Mononuclear cell (primary cell): Measurements from ENCODE around the gene ST6GALNAC1. TPM values are rescaled to one million over a fixed set of nuclear protein-coding genes. Genes with fewer than 3 reads are reported as not detected.

Experiments
- H3K27me3 ChIP-seq: 2 replicates; pipeline ENCODE4 v1.6.0; 2011; ENCODE audit warnings: low read length, control low read depth; ENCODE audit not compliant: insufficient read depth
- H3K4me1 ChIP-seq: 2 replicates; pipeline ENCODE4 v1.5.1; 2011; ENCODE audit warnings: mild to moderate bottlenecking, low read length, control low read depth; ENCODE audit not compliant: insufficient read depth
- H3K4me3 ChIP-seq: 2 replicates; pipeline ENCODE4 v1.5.1; 2011; ENCODE audit warnings: mild to moderate bottlenecking, low read length, moderate library complexity
- H3K9me3 ChIP-seq: 2 replicates; pipeline ENCODE4 v1.5.1; 2011; ENCODE audit warnings: low read depth, mild to moderate bottlenecking, control low read depth, low read length
- total RNA-seq: library from RNA; depleted of rRNA; stranded (reverse); fragments of >200 nt; gene quantifications from one replicate; pipeline ENCODE4 v1.2.3, GENCODE V29; 2012

Gene ST6GALNAC1
- total RNA-seq, result 4.0 TPM

- peaks cover 7% of the 10 kb centered on the region for H3K4me1 ChIP-seq
- no peak within 1 kb of the TSS for H3K4me3 ChIP-seq
- peaks cover 3% of the 10 kb centered on the region for H3K27me3 ChIP-seq
- H3K9me3 ChIP-seq, result no peaks in the 10 kb centered on the region
Observed at GRCh38 chr17:76643553-76644148, at the start of gene ST6GALNAC1. TSS of gene ST6GALNAC1 (minus strand) at chr17:76643757. CDS start at chr17:76643638, 119 bp downstream.

- H3K9me3 ChIP-seq, result no peaks in the 10 kb centered on the region
- H3K27me3 ChIP-seq, result no peaks in the 10 kb centered on the region
Observed at GRCh38 chr17:76691379-76692191, 48.0 kb upstream of the ST6GALNAC1 start.

GRCh38 chr17:76690596-76691280 lies 47.2 kb upstream of the ST6GALNAC1 start:
- Histone ChIP-seq H3K27me3 (no peaks in the 10 kb centered on the region), H3K9me3 (no peaks in the 10 kb centered on the region), H3K4me3 (no peak overlapping the region), H3K4me1 (no peaks in the 10 kb centered on the region)

More at GRCh38 chr17:76691379-76692191, 48.0 kb upstream of the ST6GALNAC1 start:
- no peaks in the 10 kb centered on the region for H3K4me1 ChIP-seq
- H3K4me3 ChIP-seq, result no peak overlapping the region

GRCh38 chr17:76689859-76690258 lies 46.3 kb upstream of the ST6GALNAC1 start:
- Histone ChIP-seq H3K4me3 (no peak overlapping the region), H3K4me1 (no peaks in the 10 kb centered on the region), H3K9me3 (no peaks in the 10 kb centered on the region), H3K27me3 (no peaks in the 10 kb centered on the region)

GRCh38 chr17:76688165-76688622 lies 44.6 kb upstream of the ST6GALNAC1 start:
- Histone ChIP-seq H3K4me1 (no peaks in the 10 kb centered on the region), H3K4me3 (no peak overlapping the region), H3K27me3 (no peaks in the 10 kb centered on the region), H3K9me3 (no peaks in the 10 kb centered on the region)

- Histone ChIP-seq H3K27me3 (no peaks in the 10 kb centered on the region), H3K9me3 (no peaks in the 10 kb centered on the region), H3K4me1 (peaks cover 5% of the 10 kb centered on the region), H3K4me3 (no peak overlapping the region)
Observed at GRCh38 chr17:76687298-76688164, 44.0 kb upstream of the ST6GALNAC1 start.

GRCh38 chr17:76686538-76687297 lies 43.2 kb upstream of the ST6GALNAC1 start:
- no peak overlapping the region for H3K4me3 ChIP-seq
- peaks cover 11% of the 10 kb centered on the region for H3K4me1 ChIP-seq
- no peaks in the 10 kb centered on the region for H3K9me3 ChIP-seq
- no peaks in the 10 kb centered on the region for H3K27me3 ChIP-seq

- H3K9me3 ChIP-seq, result no peaks in the 10 kb centered on the region
- H3K4me3 ChIP-seq, result no peak overlapping the region
- H3K27me3 ChIP-seq, result no peaks in the 10 kb centered on the region
- peaks cover 14% of the 10 kb centered on the region for H3K4me1 ChIP-seq
Observed at GRCh38 chr17:76685846-76686245, 42.3 kb upstream of the ST6GALNAC1 start.

GRCh38 chr17:76685366-76685765 lies 41.8 kb upstream of the ST6GALNAC1 start:
- Histone ChIP-seq H3K9me3 (no peaks in the 10 kb centered on the region), H3K4me3 (no peak overlapping the region), H3K4me1 (peaks cover 14% of the 10 kb centered on the region), H3K27me3 (no peaks in the 10 kb centered on the region)

- no peaks in the 10 kb centered on the region for H3K27me3 ChIP-seq
- H3K9me3 ChIP-seq, result no peaks in the 10 kb centered on the region
- H3K4me3 ChIP-seq, result no peak overlapping the region
Observed at GRCh38 chr17:76684756-76685155, 41.2 kb upstream of the ST6GALNAC1 start.

GRCh38 chr17:76683921-76684745 lies 40.6 kb upstream of the ST6GALNAC1 start:
- Histone ChIP-seq H3K27me3 (no peaks in the 10 kb centered on the region), H3K4me3 (no peak overlapping the region), H3K9me3 (no peaks in the 10 kb centered on the region), H3K4me1 (peaks cover 16% of the 10 kb centered on the region)

More at GRCh38 chr17:76684756-76685155, 41.2 kb upstream of the ST6GALNAC1 start:
- peaks cover 14% of the 10 kb centered on the region for H3K4me1 ChIP-seq

- Histone ChIP-seq H3K9me3 (no peaks in the 10 kb centered on the region), H3K4me3 (no peak overlapping the region), H3K4me1 (peaks cover 26% of the 10 kb centered on the region), H3K27me3 (no peaks in the 10 kb centered on the region)
Observed at GRCh38 chr17:76683011-76683755, 39.6 kb upstream of the ST6GALNAC1 start.

GRCh38 chr17:76682296-76682695 lies 38.7 kb upstream of the ST6GALNAC1 start:
- Histone ChIP-seq H3K27me3 (no peaks in the 10 kb centered on the region), H3K4me3 (no peak overlapping the region), H3K4me1 (peaks cover 34% of the 10 kb centered on the region), H3K9me3 (no peaks in the 10 kb centered on the region)
